ENCODE measurements around the gene H6PD.

The H6PD gene

GRCh38 chr1:9317591-9318417 is 83.2 kb downstream of the H6PD start:
- peak overlapping the region in 1 of 2 donors; percentile 28 for H3K4me3 ChIP-seq (replicated peaks in 1 of 2; ENCODE audit: low read depth in 2 of 2, low read length in 2 of 2)
- no peak for TF ChIP-seq CTCF (IDR thresholded peaks at IDR 0.05; ENCODE audit: low read depth, low read length)
- peak; percentile 71 to 79 for DNase-seq (ENCODE audit: low read depth in 2 of 2)

- TF ChIP-seq CTCF (IDR thresholded peaks at IDR 0.05; ENCODE audit: low read depth, low read length): no peak
- DNase-seq (ENCODE audit: low read depth in 2 of 2): no peak
- H3K4me3 ChIP-seq (replicated peaks in 1 of 2; ENCODE audit: low read depth in 2 of 2, low read length in 2 of 2): no peak overlapping the region
Measured at GRCh38 chr1:9319208-9319788, 84.7 kb downstream of the H6PD start.

GRCh38 chr1:9319789-9320519 is 85.4 kb downstream of the H6PD start:
- DNase-seq (ENCODE audit: low read depth in 2 of 2): no peak
- H3K4me3 ChIP-seq (replicated peaks in 1 of 2; ENCODE audit: low read depth in 2 of 2, low read length in 2 of 2): no peak overlapping the region
- TF ChIP-seq CTCF (IDR thresholded peaks at IDR 0.05; ENCODE audit: low read depth, low read length): no peak

Data from cardiac fibroblast (primary cell).